HAP-1 (cell line): ENCODE measurements around the gene PPP2R3B.
"Not testable (repeated sequence)": the region's sequence is repeated elsewhere in the genome, so short reads cannot be mapped to it uniquely, and the experiment has no call there.

Experiments used
- DNase-seq, 2 experiments: peaks; one replicate each; pipeline ENCODE4 v3.0.0-alpha.2; 2016 to 2020; ENCODE audit warnings: low spot score in 2 of 2
- H3K27me3 ChIP-seq: fragments of 250-450 bp; sonication (Bioruptor Pico); 2 replicates; pipeline ENCODE4 v1.5.1; 2020; ENCODE audit warnings: low read depth, mild to moderate bottlenecking, moderate library complexity
- H3K36me3 ChIP-seq: fragments of 250-450 bp; sonication (Bioruptor Pico); replicated peaks from 2 replicates; pipeline ENCODE4 v1.5.1; 2020; ENCODE audit warnings: mild to moderate bottlenecking
- H3K4me1 ChIP-seq: fragments of 250-450 bp; sonication (Bioruptor Pico); 2 replicates; pipeline ENCODE4 v1.5.1; 2020; ENCODE audit warnings: mild to moderate bottlenecking
- H3K4me3 ChIP-seq: fragments of 250-450 bp; sonication (Bioruptor Pico); 2 replicates; pipeline ENCODE4 v1.5.1; 2020; ENCODE audit warnings: mild to moderate bottlenecking, moderate library complexity
- H3K9me3 ChIP-seq: fragments of 250-450 bp; sonication (Bioruptor Pico); 2 replicates; pipeline ENCODE4 v1.5.1; 2020; ENCODE audit warnings: mild to moderate bottlenecking, moderate library complexity
- in situ Hi-C: fragments of 300-500 bp; cut with MboI; formaldehyde crosslinking; loops from 3 replicates; pipeline ENCODE4 v1.14.3; 2020; ENCODE audit warnings: low sequenced_read_pairs, inconsistent platforms, mixed read lengths

Gene PPP2R3B

GRCh38 chrX:314781-315595, 71.7 kb downstream of the PPP2R3B start:
- H3K27me3 ChIP-seq = no peaks in the 10 kb centered on the region
- peaks cover 34% of the 10 kb centered on the region for H3K36me3 ChIP-seq
- H3K4me3 ChIP-seq = no peak overlapping the region
- H3K9me3 ChIP-seq = no peaks in the 10 kb centered on the region
- in situ Hi-C loops = loop anchor here (5.0 kb wide), 1 partner anchor 38 kb away; no protein-coding TSS in a partner anchor
- H3K4me1 ChIP-seq = no peaks in the 10 kb centered on the region
- no peak for DNase-seq

GRCh38 chrX:314049-314448, 72.7 kb downstream of the PPP2R3B start:
- Histone ChIP-seq H3K4me1 (no peaks in the 10 kb centered on the region), H3K9me3 (no peaks in the 10 kb centered on the region), H3K27me3 (no peaks in the 10 kb centered on the region), H3K4me3 (no peak overlapping the region), H3K36me3 (peaks cover 36% of the 10 kb centered on the region)
- in situ Hi-C loops = no loop called here
- no peak for DNase-seq

- Histone ChIP-seq H3K4me1 (no peaks in the 10 kb centered on the region), H3K4me3 (no peak overlapping the region), H3K36me3 (peaks cover 37% of the 10 kb centered on the region), H3K27me3 (no peaks in the 10 kb centered on the region), H3K9me3 (no peaks in the 10 kb centered on the region)
- in situ Hi-C loops = no loop called here
- DNase-seq = no peak
Observed at GRCh38 chrX:313546-313945, 73.2 kb downstream of the PPP2R3B start.

GRCh38 chrX:312621-313331, 73.9 kb downstream of the PPP2R3B start:
- in situ Hi-C loops = no loop called here
- Histone ChIP-seq H3K4me1 (no peaks in the 10 kb centered on the region), H3K4me3 (no peak overlapping the region), H3K36me3 (peaks cover 40% of the 10 kb centered on the region), H3K27me3 (no peaks in the 10 kb centered on the region), H3K9me3 (no peaks in the 10 kb centered on the region)
- DNase-seq = no peak

- Histone ChIP-seq H3K36me3 (peaks cover 49% of the 10 kb centered on the region), H3K27me3 (no peaks in the 10 kb centered on the region), H3K9me3 (no peaks in the 10 kb centered on the region), H3K4me1 (no peaks in the 10 kb centered on the region), H3K4me3 (no peak overlapping the region)
- in situ Hi-C loops = no loop called here
- no peak for DNase-seq
Observed at GRCh38 chrX:311156-312129, 75.3 kb downstream of the PPP2R3B start.

- H3K4me3 ChIP-seq = no peak overlapping the region
- no peaks in the 10 kb centered on the region for H3K4me1 ChIP-seq
- no peak for DNase-seq
- H3K9me3 ChIP-seq = no peaks in the 10 kb centered on the region
- H3K36me3 ChIP-seq = peaks cover 51% of the 10 kb centered on the region
- H3K27me3 ChIP-seq = no peaks in the 10 kb centered on the region
- in situ Hi-C loops = no loop called here
Observed at GRCh38 chrX:310621-311155, 76.0 kb downstream of the PPP2R3B start.

GRCh38 chrX:308821-309520, 77.7 kb downstream of the PPP2R3B start:
- H3K4me1 ChIP-seq = no peaks in the 10 kb centered on the region
- no peak for DNase-seq
- no peaks in the 10 kb centered on the region for H3K27me3 ChIP-seq
- H3K9me3 ChIP-seq = no peaks in the 10 kb centered on the region
- peaks cover 44% of the 10 kb centered on the region for H3K36me3 ChIP-seq
- in situ Hi-C loops = no loop called here
- H3K4me3 ChIP-seq = no peak overlapping the region

GRCh38 chrX:307261-308111, 79.2 kb downstream of the PPP2R3B start:
- no peaks in the 10 kb centered on the region for H3K27me3 ChIP-seq
- DNase-seq = no peak
- in situ Hi-C loops = no loop called here
- H3K9me3 ChIP-seq = no peaks in the 10 kb centered on the region
- H3K4me3 ChIP-seq = no peak overlapping the region
- H3K36me3 ChIP-seq = peaks cover 31% of the 10 kb centered on the region
- H3K4me1 ChIP-seq = no peaks in the 10 kb centered on the region

GRCh38 chrX:306614-307251, 80.0 kb downstream of the PPP2R3B start:
- H3K4me3 ChIP-seq, H3K9me3 ChIP-seq, H3K4me1 ChIP-seq, in situ Hi-C loops, DNase-seq, H3K27me3 ChIP-seq: not testable (repeated sequence)
- H3K36me3 ChIP-seq = peaks cover 29% of the 10 kb centered on the region

GRCh38 chrX:305781-306613, 80.7 kb downstream of the PPP2R3B start:
- in situ Hi-C loops, H3K27me3 ChIP-seq, DNase-seq, H3K4me1 ChIP-seq, H3K9me3 ChIP-seq, H3K4me3 ChIP-seq: not testable (repeated sequence)
- H3K36me3 ChIP-seq = peaks cover 27% of the 10 kb centered on the region

- H3K4me1 ChIP-seq = no peaks in the 10 kb centered on the region
- no peaks in the 10 kb centered on the region for H3K9me3 ChIP-seq
- H3K36me3 ChIP-seq = peaks cover 29% of the 10 kb centered on the region
- in situ Hi-C loops = no loop called here
- DNase-seq = no peak
- no peak overlapping the region for H3K4me3 ChIP-seq
- no peaks in the 10 kb centered on the region for H3K27me3 ChIP-seq
Observed at GRCh38 chrX:302975-303374, 83.7 kb downstream of the PPP2R3B start.
